ENCODE data around the gene RRP7A. TPM values are rescaled to one million over a fixed set of nuclear protein-coding genes. Genes with fewer than 3 reads are reported as not detected.
"Not testable (repeated sequence)": the region's sequence is repeated elsewhere in the genome, so short reads cannot be mapped to it uniquely, and the experiment has no call there.

Gene RRP7A
- total RNA-seq, 1 experiment from 2014 or later, result 64.7 TPM

- Mint-ChIP-seq H3K4me1 (ENCODE audit: low read depth, unreplicated experiment) (no peaks in the 10 kb centered on the region), H3K36me3 (ENCODE audit: insufficient read depth, unreplicated experiment) (peaks cover 15% of the 10 kb centered on the region), H3K27me3 (ENCODE audit: unreplicated experiment) (no peaks in the 10 kb centered on the region), H3K4me3 (ENCODE audit: low read depth, unreplicated experiment) (no peak overlapping the region), H3K27ac (ENCODE audit: unreplicated experiment) (no peak overlapping the region), H3K9me3 (ENCODE audit: low read depth, unreplicated experiment) (no peaks in the 10 kb centered on the region)
- intact Hi-C loops (cut with micrococcal nuclease; ENCODE audit: unreplicated experiment), result no loop called here
- BruUV-seq (replicated peaks), result no TSS peak
- no peak for TF ChIP-seq CTCF (IDR thresholded peaks at IDR 0.05; ENCODE audit: unreplicated experiment)
- CTCF ChIA-PET, result interaction anchor here (1.1 kb wide), 1 partner anchor 9 kb away, joined by 4 read pairs; no protein-coding TSS in a partner anchor
- no peak for DNase-seq
Observed at GRCh38 chr22:42560381-42560780, 40.8 kb upstream of the RRP7A start.

- intact Hi-C loops (cut with micrococcal nuclease; ENCODE audit: unreplicated experiment), result no loop called here
- peak within 1 kb of the TSS; percentile 71 for H3K4me3 Mint-ChIP-seq (ENCODE audit: low read depth, unreplicated experiment)
- TF ChIP-seq CTCF (IDR thresholded peaks at IDR 0.05; ENCODE audit: unreplicated experiment), result no peak
- H3K4me1 Mint-ChIP-seq (ENCODE audit: low read depth, unreplicated experiment), result no peaks in the 10 kb centered on the region
- peaks cover 13% of the 10 kb centered on the region for H3K36me3 Mint-ChIP-seq (ENCODE audit: insufficient read depth, unreplicated experiment)
- peaks cover 14% of the 10 kb centered on the region for H3K27me3 Mint-ChIP-seq (ENCODE audit: unreplicated experiment)
- BruUV-seq (replicated peaks), result no TSS peak
- H3K9me3 Mint-ChIP-seq (ENCODE audit: low read depth, unreplicated experiment), result no peaks in the 10 kb centered on the region
- CTCF ChIA-PET, result no interaction called here
- H3K27ac Mint-ChIP-seq (ENCODE audit: unreplicated experiment), result no peak within 1 kb of the TSS
- peak; percentile 89 for DNase-seq
Observed at GRCh38 chr22:42553475-42554361, 34.1 kb upstream of the RRP7A start, which contains the start of gene SERHL2. Gene SERHL2, plus strand, starts transcription at chr22:42553956. Its CDS starts 65 bp downstream, at chr22:42554021.

- CTCF ChIA-PET; H3K9me3 Mint-ChIP-seq (ENCODE audit: low read depth, unreplicated experiment); BruUV-seq (replicated peaks); H3K4me3 Mint-ChIP-seq (ENCODE audit: low read depth, unreplicated experiment); intact Hi-C loops (cut with micrococcal nuclease; ENCODE audit: unreplicated experiment); DNase-seq; H3K4me1 Mint-ChIP-seq (ENCODE audit: low read depth, unreplicated experiment); H3K27ac Mint-ChIP-seq (ENCODE audit: unreplicated experiment): not testable (repeated sequence)
- peak; percentile 6 for TF ChIP-seq CTCF (IDR thresholded peaks at IDR 0.05; ENCODE audit: unreplicated experiment)
- H3K36me3 Mint-ChIP-seq (ENCODE audit: insufficient read depth, unreplicated experiment), result peaks cover 17% of the 10 kb centered on the region
- peaks cover 25% of the 10 kb centered on the region for H3K27me3 Mint-ChIP-seq (ENCODE audit: unreplicated experiment)
Observed at GRCh38 chr22:42552294-42552647, 32.7 kb upstream of the RRP7A start.

- no peak for DNase-seq
- no peak overlapping the region for H3K4me3 Mint-ChIP-seq (ENCODE audit: low read depth, unreplicated experiment)
- H3K9me3 Mint-ChIP-seq (ENCODE audit: low read depth, unreplicated experiment), result no peaks in the 10 kb centered on the region
- intact Hi-C loops (cut with micrococcal nuclease; ENCODE audit: unreplicated experiment), result no loop called here
- H3K27me3 Mint-ChIP-seq (ENCODE audit: unreplicated experiment), result peaks cover 28% of the 10 kb centered on the region
- no TSS peak for BruUV-seq (replicated peaks)
- peaks cover 18% of the 10 kb centered on the region for H3K36me3 Mint-ChIP-seq (ENCODE audit: insufficient read depth, unreplicated experiment)
- no peak overlapping the region for H3K27ac Mint-ChIP-seq (ENCODE audit: unreplicated experiment)
- no peaks in the 10 kb centered on the region for H3K4me1 Mint-ChIP-seq (ENCODE audit: low read depth, unreplicated experiment)
- TF ChIP-seq CTCF (IDR thresholded peaks at IDR 0.05; ENCODE audit: unreplicated experiment), result no peak
- CTCF ChIA-PET, result no interaction called here
Observed at GRCh38 chr22:42549331-42550060, 29.9 kb upstream of the RRP7A start.

Data from Calu3 (cell line).